Large intestine (tissue), 3 donors: ENCODE data around the gene CBLB. TPM values are rescaled to one million over a fixed set of nuclear protein-coding genes. Genes with fewer than 3 reads are reported as not detected.
A peak's percentile ranks its signal among the peaks of the same experiment; 100 is the strongest.

Experiments used
- DNase-seq, 2 donors: peaks; one replicate each; pipeline versions ENCODE4 v3.0.0 to v3.0.0-alpha.2; 2013
- H3K27ac ChIP-seq: one replicate; pipeline ENCODE4 v1.5.1; 2013; ENCODE audit warnings: low read length
- H3K27me3 ChIP-seq: 2 replicates; pipeline ENCODE4 v1.6.1; 2013; ENCODE audit warnings: low read length; ENCODE audit not compliant: control insufficient read depth, insufficient read depth
- H3K36me3 ChIP-seq: 2 replicates; pipeline ENCODE4 v1.6.1; 2013; ENCODE audit warnings: low read length; ENCODE audit not compliant: control insufficient read depth, insufficient read depth
- H3K4me1 ChIP-seq: one replicate; pipeline ENCODE4 v1.6.1; 2013; ENCODE audit warnings: low read length; ENCODE audit not compliant: control insufficient read depth, insufficient read depth
- H3K4me3 ChIP-seq: one replicate; pipeline ENCODE4 v1.5.1; 2013; ENCODE audit warnings: low read length
- H3K9me3 ChIP-seq: one replicate; pipeline ENCODE4 v1.6.1; 2013; ENCODE audit warnings: mild to moderate bottlenecking, low read depth, low read length, moderate library complexity; ENCODE audit not compliant: control insufficient read depth
- WGBS: methylation state at CpG from one replicate; pipeline ENCODE4 v1.1.5; 2013; ENCODE audit warnings: low lambda C conversion rate; ENCODE audit not compliant: insufficient coverage; 5-methylcytosine and 5-hydroxymethylcytosine counted together
- polyA plus RNA-seq: library from polyadenylated mRNA; unstranded; fragments of 120-200 nt; gene quantifications from one replicate; pipeline ENCODE4 v1.2.1, GENCODE V29; 2013

Gene CBLB
- polyA plus RNA-seq, 1 donor: 34.0 TPM

GRCh38 chr3:105835606-105836005, 33.2 kb downstream of the CBLB start:
- no peak for DNase-seq
- Histone ChIP-seq H3K36me3 (peaks cover 11% of the 10 kb centered on the region), H3K9me3 (no peaks in the 10 kb centered on the region), H3K27me3 (no peaks in the 10 kb centered on the region), H3K27ac (no peak overlapping the region), H3K4me1 (no peaks in the 10 kb centered on the region), H3K4me3 (no peak overlapping the region)

GRCh38 chr3:105834768-105835167, 34.0 kb downstream of the CBLB start:
- Histone ChIP-seq H3K27ac (no peak overlapping the region), H3K36me3 (peaks cover 11% of the 10 kb centered on the region)

GRCh38 chr3:105832644-105833043, 36.2 kb downstream of the CBLB start:
- Histone ChIP-seq H3K4me3 (no peak overlapping the region), H3K36me3 (peaks cover 2% of the 10 kb centered on the region), H3K4me1 (no peaks in the 10 kb centered on the region), H3K27ac (no peak overlapping the region), H3K9me3 (no peaks in the 10 kb centered on the region), H3K27me3 (no peaks in the 10 kb centered on the region)
- 91% methylated on average over 3 of the region's 4 CpGs for WGBS
- DNase-seq: no peak

More at GRCh38 chr3:105834768-105835167, 34.0 kb downstream of the CBLB start:
- no peak overlapping the region for H3K4me3 ChIP-seq
- no peaks in the 10 kb centered on the region for H3K4me1 ChIP-seq
- 88% methylated on average over 2 of the region's 3 CpGs for WGBS
- no peaks in the 10 kb centered on the region for H3K9me3 ChIP-seq
- H3K27me3 ChIP-seq: no peaks in the 10 kb centered on the region
- no peak for DNase-seq

GRCh38 chr3:105830836-105831235, 38.0 kb downstream of the CBLB start:
- Histone ChIP-seq H3K27ac (no peak overlapping the region), H3K4me3 (no peak overlapping the region), H3K27me3 (no peaks in the 10 kb centered on the region), H3K4me1 (no peaks in the 10 kb centered on the region), H3K9me3 (no peaks in the 10 kb centered on the region), H3K36me3 (peaks cover 2% of the 10 kb centered on the region)
- no peak for DNase-seq
- WGBS: 100% methylated on average over 1 of the region's 2 CpGs

GRCh38 chr3:105829871-105830622, 38.8 kb downstream of the CBLB start:
- WGBS: 77% methylated on average over 3 of the region's 4 CpGs
- Histone ChIP-seq H3K4me1 (no peaks in the 10 kb centered on the region), H3K9me3 (no peaks in the 10 kb centered on the region), H3K36me3 (peaks cover 2% of the 10 kb centered on the region), H3K4me3 (no peak overlapping the region), H3K27me3 (no peaks in the 10 kb centered on the region), H3K27ac (no peak overlapping the region)
- DNase-seq: no peak

DNA sequence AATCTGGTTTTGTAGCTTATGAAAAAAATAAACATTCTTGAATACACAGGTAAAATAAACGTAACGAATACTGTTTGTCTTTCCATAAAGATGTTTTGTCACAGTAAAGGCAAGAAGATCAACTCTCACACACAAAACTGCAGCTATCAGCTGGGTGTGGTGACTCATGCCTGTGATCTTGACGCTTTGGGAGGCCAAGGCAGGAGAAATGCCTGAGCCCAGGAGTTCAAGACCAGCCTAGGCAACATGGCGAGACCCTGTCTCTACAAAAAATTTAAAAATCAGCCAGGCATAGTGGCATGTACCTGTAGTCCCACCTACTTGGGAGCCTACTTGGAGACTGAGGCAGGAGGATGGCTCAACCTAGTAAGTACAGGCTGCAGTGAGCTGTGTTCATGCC, 39.6 kb downstream of the CBLB start:
- no peaks in the 10 kb centered on the region for H3K9me3 ChIP-seq
- H3K27ac ChIP-seq: no peak overlapping the region
- peaks cover 2% of the 10 kb centered on the region for H3K4me1 ChIP-seq
- no peaks in the 10 kb centered on the region for H3K27me3 ChIP-seq
- peaks cover 2% of the 10 kb centered on the region for H3K36me3 ChIP-seq
- no peak overlapping the region for H3K4me3 ChIP-seq
- no CpG with 5 or more reads among the region's 4 CpGs for WGBS
- no peak for DNase-seq

- H3K27me3 ChIP-seq: no peaks in the 10 kb centered on the region
- H3K9me3 ChIP-seq: no peaks in the 10 kb centered on the region
- H3K4me1 ChIP-seq: peaks cover 8% of the 10 kb centered on the region
- DNase-seq: no peak
- no peak overlapping the region for H3K4me3 ChIP-seq
- peaks cover 2% of the 10 kb centered on the region for H3K36me3 ChIP-seq
- H3K27ac ChIP-seq: no peak overlapping the region
- 76% methylated on average over 2 of the region's 2 CpGs for WGBS
These were observed 40.1 kb downstream of the CBLB start for GRCh38 chr3:105828703-105829102.

DNA sequence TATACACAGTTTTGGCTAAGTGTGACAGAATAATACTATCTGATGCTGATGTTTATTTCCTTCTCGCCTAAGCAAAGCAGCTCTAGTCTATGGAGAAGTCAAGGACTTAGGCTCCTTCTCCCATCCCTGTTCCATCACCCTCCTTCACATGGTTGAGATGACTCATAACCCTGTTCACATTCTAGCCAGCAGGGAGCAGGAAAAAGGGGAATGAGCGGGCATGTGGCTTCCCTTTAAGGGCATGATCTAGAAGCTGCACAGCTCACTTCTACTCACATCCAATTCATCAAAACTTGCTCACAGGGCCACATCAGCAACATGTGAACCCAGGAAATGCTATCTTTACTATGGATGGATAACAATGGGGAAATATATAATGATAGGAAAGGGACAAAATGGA, 40.9 kb downstream of the CBLB start:
- Histone ChIP-seq H3K4me1 (peaks cover 14% of the 10 kb centered on the region), H3K27me3 (no peaks in the 10 kb centered on the region), H3K27ac (no peak overlapping the region), H3K36me3 (peaks cover 2% of the 10 kb centered on the region), H3K4me3 (no peak overlapping the region), H3K9me3 (no peaks in the 10 kb centered on the region)
- DNase-seq: peak in 1 of 2 donors; percentile 29
- no CpG with 5 or more reads among the region's 2 CpGs for WGBS

DNA sequence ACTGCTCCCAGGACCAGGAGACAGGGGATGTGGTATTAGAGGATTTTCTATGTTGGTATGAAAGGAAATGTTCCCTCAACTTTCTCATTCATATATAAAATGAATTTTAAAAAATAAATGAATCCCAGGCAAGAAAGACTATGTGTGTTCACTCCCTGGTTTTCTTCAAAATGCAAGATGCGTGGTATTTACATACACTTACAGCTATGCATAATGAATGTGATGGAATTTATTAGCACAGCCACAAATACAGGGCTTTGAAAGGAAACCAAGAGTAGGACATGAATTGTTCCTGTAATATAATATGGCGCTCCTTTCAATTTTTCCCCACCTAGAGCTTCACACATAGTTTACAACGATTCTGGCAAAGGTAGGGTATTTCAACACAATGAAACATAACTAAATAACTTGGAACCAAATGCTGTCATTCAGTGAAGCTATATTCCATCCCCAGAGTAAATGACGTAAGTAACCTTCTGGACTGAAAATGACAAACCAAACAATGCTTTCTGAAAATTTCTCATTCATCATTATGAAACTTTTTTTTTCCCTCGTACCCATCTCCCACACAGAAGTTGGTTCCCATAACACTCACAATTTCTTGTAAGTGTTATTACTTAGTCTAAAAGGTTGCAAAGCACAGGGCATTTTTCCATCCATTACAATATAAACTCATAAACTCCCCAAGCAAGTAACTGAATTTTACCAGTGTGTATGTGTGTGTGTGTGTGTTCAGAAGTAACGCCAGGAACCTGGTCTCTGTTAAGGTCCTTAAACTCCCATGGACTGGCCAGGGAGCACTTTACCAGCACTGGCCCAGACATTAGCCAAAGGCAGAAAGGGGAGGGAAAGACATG, 41.8 kb downstream of the CBLB start:
- DNase-seq: no peak
- H3K36me3 ChIP-seq: peaks cover 2% of the 10 kb centered on the region
- 83% methylated on average over 3 of the region's 6 CpGs for WGBS
- H3K9me3 ChIP-seq: no peaks in the 10 kb centered on the region
- no peak overlapping the region for H3K27ac ChIP-seq
- H3K4me3 ChIP-seq: no peak overlapping the region
- peaks cover 23% of the 10 kb centered on the region for H3K4me1 ChIP-seq
- H3K27me3 ChIP-seq: no peaks in the 10 kb centered on the region

- peak in 1 of 2 donors; percentile 26 for DNase-seq
- H3K9me3 ChIP-seq: no peaks in the 10 kb centered on the region
- no peak overlapping the region for H3K4me3 ChIP-seq
- H3K36me3 ChIP-seq: peaks cover 6% of the 10 kb centered on the region
- no CpG with 5 or more reads among the region's 2 CpGs for WGBS
- no peaks in the 10 kb centered on the region for H3K27me3 ChIP-seq
- peak overlapping the region; percentile 64 for H3K27ac ChIP-seq
- H3K4me1 ChIP-seq: peaks cover 24% of the 10 kb centered on the region
These were observed 44.7 kb downstream of the CBLB start for GRCh38 chr3:105824129-105824528.
